ENCODE measurements around the gene CFAP92.

GRCh38 chr3:129020691-129021090, 26.8 kb upstream of the CFAP92 start:
- TF ChIP-seq CTCF (IDR thresholded peaks at IDR 0.05) (no peak), POLR2A (IDR thresholded peaks at IDR 0.05) (no peak)

All from testis (tissue), 2 donors.